GM12801 (cell line): ENCODE results near the gene CEL.

ENCODE experiments used
- TF ChIP-seq, protein P1 (sequence below): IDR thresholded peaks from one replicate; pipeline ENCODE4 v1.5.1; 2011; ENCODE audit warnings: control low read depth; ENCODE audit not compliant: insufficient read length; ENCODE audit errors: extremely low read depth

The CEL gene

DNA sequence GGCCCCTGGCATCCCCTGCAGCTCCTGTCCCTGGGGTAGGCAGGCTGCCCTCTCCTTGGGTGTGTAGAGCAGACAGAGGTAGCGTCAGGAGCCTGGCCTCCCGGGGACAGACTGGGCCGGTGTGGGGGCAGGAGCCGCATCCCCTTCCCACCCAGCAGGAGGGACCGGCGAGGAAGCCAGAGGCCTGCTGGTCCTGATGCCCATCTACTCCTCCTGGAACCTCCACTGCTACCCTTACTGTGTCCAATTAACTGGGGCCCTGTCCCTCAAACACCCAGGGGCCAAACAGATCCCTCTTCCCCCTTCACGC is 43.6 kb downstream of the CEL start:
- TF ChIP-seq, protein P1, sequence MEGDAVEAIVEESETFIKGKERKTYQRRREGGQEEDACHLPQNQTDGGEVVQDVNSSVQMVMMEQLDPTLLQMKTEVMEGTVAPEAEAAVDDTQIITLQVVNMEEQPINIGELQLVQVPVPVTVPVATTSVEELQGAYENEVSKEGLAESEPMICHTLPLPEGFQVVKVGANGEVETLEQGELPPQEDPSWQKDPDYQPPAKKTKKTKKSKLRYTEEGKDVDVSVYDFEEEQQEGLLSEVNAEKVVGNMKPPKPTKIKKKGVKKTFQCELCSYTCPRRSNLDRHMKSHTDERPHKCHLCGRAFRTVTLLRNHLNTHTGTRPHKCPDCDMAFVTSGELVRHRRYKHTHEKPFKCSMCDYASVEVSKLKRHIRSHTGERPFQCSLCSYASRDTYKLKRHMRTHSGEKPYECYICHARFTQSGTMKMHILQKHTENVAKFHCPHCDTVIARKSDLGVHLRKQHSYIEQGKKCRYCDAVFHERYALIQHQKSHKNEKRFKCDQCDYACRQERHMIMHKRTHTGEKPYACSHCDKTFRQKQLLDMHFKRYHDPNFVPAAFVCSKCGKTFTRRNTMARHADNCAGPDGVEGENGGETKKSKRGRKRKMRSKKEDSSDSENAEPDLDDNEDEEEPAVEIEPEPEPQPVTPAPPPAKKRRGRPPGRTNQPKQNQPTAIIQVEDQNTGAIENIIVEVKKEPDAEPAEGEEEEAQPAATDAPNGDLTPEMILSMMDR, result no peak

DNA sequence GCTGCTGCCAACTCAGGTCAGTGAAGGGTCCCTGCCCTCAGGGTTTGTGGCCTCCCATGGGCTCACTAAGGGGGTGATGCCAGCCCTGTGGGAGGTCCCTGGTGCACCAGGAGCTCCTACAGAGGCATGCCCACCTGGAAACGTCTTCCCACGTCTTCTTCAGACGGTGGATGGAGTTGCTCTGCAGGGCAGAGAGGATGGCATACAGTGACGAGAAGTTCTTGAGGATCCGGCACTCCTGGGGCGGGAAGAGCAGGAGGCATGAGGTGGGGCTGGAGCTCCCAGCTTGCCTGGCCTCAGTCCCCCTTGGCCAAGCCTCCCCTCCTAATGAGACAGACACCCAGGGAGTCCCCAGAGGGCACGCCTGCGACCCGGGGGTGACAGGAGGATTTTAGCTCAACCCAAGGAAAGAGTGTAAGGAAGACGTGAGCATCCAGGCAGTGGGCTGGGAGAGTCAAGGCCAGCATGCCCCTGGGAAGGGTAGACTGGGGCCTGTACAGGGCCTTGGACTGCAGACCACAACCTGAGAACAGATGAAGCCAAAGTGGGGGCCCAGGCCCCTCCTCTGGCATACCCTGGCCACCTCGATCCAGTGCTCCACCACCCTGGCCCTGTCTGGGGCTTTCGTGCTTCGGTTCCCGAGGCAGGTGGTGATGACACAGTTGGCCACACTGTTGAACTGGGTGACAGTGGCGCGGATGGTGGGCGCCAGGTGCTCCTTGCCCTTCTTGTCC is 44.9 kb downstream of the CEL start:
- TF ChIP-seq, protein P1, result no peak

DNA sequence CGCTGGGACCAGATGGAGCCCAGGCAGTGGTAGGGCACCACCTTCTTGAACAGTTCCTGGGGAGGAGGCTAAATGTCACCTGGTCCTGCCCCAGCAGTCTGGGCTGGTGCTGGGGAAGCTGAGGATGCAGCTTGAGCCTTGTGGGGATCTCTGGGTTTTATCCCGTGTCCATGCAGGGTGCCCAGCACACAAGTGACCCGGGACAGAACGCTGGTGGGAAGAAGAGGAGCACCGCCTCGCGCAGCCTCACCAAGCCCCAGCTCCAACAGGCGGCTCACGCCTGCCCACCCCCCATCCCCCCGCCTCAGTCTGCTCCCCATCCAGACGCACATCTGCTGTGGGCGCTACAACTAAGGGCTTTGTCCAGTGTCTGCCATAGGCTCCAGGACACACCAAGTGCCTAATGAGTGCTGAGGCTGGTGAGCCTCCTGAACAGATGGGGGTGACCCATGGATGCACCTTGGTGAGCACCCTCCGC is 45.5 kb downstream of the CEL start:
- TF ChIP-seq, protein P1, result no peak

DNA sequence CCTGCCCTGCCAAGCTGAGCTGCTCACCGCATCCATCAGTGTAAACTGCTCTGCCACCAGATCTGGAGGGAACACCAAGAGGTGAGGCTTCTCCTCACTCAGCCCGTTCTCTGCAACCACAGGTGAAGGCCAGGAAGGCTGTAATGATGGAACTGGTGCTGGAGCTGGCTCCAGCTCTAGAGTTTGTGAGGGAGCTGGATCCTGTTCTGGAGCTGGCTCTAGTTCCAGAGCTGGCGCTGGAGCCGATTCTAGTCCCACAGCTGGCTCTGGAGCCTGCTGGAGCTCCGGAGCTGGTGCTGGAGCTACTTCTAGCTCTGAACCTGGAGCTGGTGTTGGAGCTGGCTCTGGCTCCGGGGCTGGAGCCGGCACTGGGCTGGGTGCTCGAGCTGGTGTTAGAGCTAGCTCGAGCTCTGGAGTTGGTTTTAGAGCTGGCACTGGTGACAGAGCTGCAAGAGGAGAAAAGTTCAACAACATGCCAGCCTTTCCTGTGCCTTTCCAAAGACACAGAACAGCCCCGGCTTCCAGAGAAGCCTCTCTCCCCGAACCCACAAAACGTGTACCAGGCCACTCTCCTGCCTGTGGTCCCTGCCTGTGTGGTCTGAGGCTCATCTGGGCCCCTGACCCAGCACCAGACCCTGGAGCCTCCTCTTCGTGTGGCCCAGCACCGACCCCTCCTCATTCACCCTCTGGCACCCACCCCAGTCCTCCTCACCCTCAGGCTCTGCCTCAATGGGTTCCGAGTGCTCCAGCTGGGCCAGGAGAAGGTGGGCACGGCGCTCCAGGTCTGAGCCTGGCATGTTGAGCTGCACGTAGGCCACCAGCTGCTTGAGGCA is 46.4 kb downstream of the CEL start:
- TF ChIP-seq, protein P1, result no peak

DNA sequence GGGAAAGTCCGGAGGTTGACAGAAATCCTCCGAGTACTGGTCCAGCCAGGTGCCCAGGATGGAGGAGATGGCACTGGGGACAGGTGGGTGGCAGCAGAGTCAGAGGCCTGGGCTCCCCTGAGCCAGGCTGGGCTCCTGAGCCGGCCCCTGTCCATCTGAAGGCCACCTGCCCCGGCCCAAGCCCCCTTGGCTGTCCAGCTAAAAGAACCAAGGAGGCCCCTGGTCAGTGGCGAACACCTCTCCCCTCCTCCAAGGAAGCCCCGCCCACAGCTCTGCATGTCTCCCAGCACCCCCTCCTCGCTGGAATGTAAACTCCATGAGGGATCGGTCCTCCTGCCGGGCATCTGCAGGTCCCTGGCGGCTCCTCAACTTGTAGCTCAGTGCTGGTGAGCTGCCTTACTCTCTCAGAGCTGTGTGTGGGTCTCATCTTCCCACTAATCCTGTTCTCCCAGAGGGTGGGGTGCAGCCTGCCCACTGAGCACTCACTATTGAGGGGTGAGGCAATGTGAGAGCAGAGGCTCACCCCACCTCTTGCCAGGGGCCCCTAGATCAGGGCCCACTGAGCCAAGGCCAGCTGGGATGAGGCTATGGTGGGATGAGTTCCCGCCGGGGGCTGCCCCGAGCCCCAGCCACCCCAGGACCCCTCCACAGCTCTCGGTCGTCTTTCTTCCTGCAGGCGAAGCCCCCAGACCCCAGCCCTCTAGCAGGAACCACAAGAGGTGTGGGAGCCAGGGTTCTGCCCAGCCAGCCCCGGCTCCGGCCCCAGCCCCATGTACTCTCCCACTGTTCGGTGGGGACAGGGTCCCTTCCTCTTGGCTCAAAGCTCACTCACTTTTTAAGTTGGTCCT is 47.2 kb downstream of the CEL start:
- TF ChIP-seq, protein P1, result no peak

DNA sequence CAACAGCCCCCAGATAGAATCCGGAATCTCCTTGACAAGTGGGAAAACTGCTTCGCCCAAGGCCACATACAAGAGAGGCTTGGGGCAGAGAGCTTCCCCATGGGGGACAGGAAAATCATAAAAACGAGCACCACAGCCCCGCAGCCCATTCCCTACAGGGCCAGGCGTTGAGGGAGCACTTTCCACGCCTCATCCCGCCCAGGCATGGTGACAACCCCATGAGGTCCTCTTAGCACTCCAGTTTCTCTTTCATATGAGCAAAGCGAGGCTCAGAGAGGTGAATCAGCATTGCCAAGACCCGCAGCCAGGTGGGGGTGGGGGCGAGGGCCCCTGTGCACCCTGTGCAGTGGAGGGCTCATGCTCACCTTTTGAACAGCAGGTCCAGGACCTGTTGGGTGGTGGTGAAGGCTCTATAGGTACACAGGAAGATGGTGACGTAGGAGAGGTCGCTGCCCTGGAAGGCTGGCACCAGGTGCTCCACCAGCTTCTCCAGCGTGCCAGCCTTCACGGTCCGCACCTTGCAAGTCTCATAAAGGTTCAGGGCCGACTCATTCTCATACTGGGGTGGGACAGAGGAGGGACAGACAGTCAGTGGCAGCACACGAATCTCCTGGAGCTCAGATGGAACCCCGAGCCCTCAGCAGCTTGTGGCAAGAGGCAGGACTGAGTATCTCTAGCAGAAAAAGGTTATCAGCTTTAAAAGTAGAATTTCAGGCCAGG is 48.3 kb downstream of the CEL start:
- TF ChIP-seq, protein P1, result no peak
